Spleen (tissue), 7 donors: ENCODE results near the gene SEC11C.

Experiments
- CTCF ChIP-seq, 11 experiments: fragments of 200-600 bp in 7 of 11; fragments of 450-650 bp in 4 of 11; sonication (generic) in 4 of 11; IDR thresholded peaks in 8 of 11; conservative IDR thresholded peaks in 3 of 11; 1 replicate in 7 of 11; 2 replicates in 4 of 11; pipeline versions ENCODE4 v1.4.0 to v1.8.0; 2016 to 2021; ENCODE audit warnings: antibody characterized with exemption in 11 of 11, inconsistent platforms in 4 of 11, mild to moderate bottlenecking in 1 of 11
- POLR2A ChIP-seq, 3 donors: fragments of 450-650 bp; IDR thresholded peaks; one replicate each; pipeline ENCODE4 v1.5.1; 2017; ENCODE audit warnings: antibody characterized with exemption in 3 of 3, mild to moderate bottlenecking in 1 of 3
- donor health status: DM: no; HTN: no; CAD: no; lungs with moderate emphysema.
- donor health status: DM: no; HTN: no; CAD: no.
- donor health status: DM: no; HTN: no; CAD: no.

GRCh38 chr18:59198215-59198614 is 58.5 kb downstream of the SEC11C start:
- no peak for TF ChIP-seq CTCF (IDR thresholded peaks at IDR 0.05 in 8 of 11, conservative IDR thresholded peaks at IDR 0.05 in 3 of 11)
- no peak for TF ChIP-seq POLR2A (IDR thresholded peaks at IDR 0.05)
